ENCODE results near the gene CLEC4F.
A peak's percentile ranks its signal among the peaks of the same experiment; 100 is the strongest.

Gene CLEC4F

GRCh38 chr2:70767699-70768589 is 52.5 kb downstream of the CLEC4F start, which contains the start of gene ADD2:
Gene ADD2 (minus strand): TSS chr2:70768200. CDS start chr2:70706408, 61,792 bp downstream.
- TF ChIP-seq, protein P1, sequence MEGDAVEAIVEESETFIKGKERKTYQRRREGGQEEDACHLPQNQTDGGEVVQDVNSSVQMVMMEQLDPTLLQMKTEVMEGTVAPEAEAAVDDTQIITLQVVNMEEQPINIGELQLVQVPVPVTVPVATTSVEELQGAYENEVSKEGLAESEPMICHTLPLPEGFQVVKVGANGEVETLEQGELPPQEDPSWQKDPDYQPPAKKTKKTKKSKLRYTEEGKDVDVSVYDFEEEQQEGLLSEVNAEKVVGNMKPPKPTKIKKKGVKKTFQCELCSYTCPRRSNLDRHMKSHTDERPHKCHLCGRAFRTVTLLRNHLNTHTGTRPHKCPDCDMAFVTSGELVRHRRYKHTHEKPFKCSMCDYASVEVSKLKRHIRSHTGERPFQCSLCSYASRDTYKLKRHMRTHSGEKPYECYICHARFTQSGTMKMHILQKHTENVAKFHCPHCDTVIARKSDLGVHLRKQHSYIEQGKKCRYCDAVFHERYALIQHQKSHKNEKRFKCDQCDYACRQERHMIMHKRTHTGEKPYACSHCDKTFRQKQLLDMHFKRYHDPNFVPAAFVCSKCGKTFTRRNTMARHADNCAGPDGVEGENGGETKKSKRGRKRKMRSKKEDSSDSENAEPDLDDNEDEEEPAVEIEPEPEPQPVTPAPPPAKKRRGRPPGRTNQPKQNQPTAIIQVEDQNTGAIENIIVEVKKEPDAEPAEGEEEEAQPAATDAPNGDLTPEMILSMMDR (IDR thresholded peaks at IDR 0.05; ENCODE audit: insufficient read depth, low read depth, low read length, missing control alignments): no peak
- no peak within 1 kb of the TSS for H3K4me3 ChIP-seq (ENCODE audit: low read length)

GRCh38 chr2:70767079-70767698 is 53.2 kb downstream of the CLEC4F start:
- H3K4me3 ChIP-seq (ENCODE audit: low read length): no peak overlapping the region
- DNase-seq (ENCODE audit: low read depth): no peak
- TF ChIP-seq, protein P1 (IDR thresholded peaks at IDR 0.05; ENCODE audit: insufficient read depth, low read depth, low read length, missing control alignments): no peak

More at GRCh38 chr2:70767699-70768589, 52.5 kb downstream of the CLEC4F start, which contains the start of gene ADD2:
- peak; percentile 24 for DNase-seq (ENCODE audit: low read depth)

- TF ChIP-seq, protein P1 (IDR thresholded peaks at IDR 0.05; ENCODE audit: insufficient read depth, low read depth, low read length, missing control alignments): no peak
- no peak for DNase-seq (ENCODE audit: low read depth)
- no peak overlapping the region for H3K4me3 ChIP-seq (ENCODE audit: low read length)
Measured at GRCh38 chr2:70766357-70767078, 53.9 kb downstream of the CLEC4F start.

DNA sequence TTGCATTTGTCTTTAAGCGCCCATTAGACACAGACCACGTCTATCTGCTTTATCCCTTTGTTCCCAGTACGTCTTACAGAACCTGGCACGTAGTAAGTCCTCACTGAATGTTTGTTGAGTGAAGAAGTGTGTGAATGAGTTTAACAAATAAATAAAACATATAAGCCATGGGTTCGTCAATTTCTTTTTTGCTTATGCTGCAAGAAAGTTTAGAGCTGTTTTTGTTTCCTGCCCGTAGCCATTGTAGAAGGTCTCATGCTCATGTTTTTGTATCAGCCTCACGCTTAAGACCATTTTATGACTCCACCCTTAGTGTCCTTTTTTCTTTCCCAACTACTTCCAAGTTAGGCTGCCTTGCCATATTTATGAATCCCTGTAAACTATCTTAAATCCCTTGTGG is 54.9 kb downstream of the CLEC4F start:
- TF ChIP-seq, protein P1 (IDR thresholded peaks at IDR 0.05; ENCODE audit: insufficient read depth, low read depth, low read length, missing control alignments): no peak
- H3K4me3 ChIP-seq (ENCODE audit: low read length): no peak overlapping the region
- no peak for DNase-seq (ENCODE audit: low read depth)

- DNase-seq (ENCODE audit: low read depth): no peak
- TF ChIP-seq, protein P1 (IDR thresholded peaks at IDR 0.05; ENCODE audit: insufficient read depth, low read depth, low read length, missing control alignments): no peak
- no peak overlapping the region for H3K4me3 ChIP-seq (ENCODE audit: low read length)
Measured at GRCh38 chr2:70759446-70759845, 61.0 kb downstream of the CLEC4F start.
